Renal cortex interstitium (tissue), 11 donors: ENCODE data around the gene L2HGDH. TPM values are rescaled to one million over a fixed set of nuclear protein-coding genes. Genes with fewer than 3 reads are reported as not detected.
"Not testable (repeated sequence)": the region's sequence is repeated elsewhere in the genome, so short reads cannot be mapped to it uniquely, and the experiment has no call there.

Source experiments
- DNase-seq, 11 donors: peaks; one replicate each; pipeline ENCODE4 v3.0.0-alpha.2; 2013; ENCODE audit warnings: low read depth in 9 of 11, low spot score in 4 of 11; ENCODE audit errors: extremely low read depth in 1 of 11
- polyA plus RNA-seq, 3 donors: library from polyadenylated mRNA; unstranded; fragments of 120-200 nt; gene quantifications; one replicate each; pipeline ENCODE4 v1.2.1, GENCODE V29; 2013; ENCODE audit not compliant: insufficient read length in 3 of 3

Gene L2HGDH
- polyA plus RNA-seq, 3 donors: 9.7 to 11.2 (median 10.2) TPM

DNA sequence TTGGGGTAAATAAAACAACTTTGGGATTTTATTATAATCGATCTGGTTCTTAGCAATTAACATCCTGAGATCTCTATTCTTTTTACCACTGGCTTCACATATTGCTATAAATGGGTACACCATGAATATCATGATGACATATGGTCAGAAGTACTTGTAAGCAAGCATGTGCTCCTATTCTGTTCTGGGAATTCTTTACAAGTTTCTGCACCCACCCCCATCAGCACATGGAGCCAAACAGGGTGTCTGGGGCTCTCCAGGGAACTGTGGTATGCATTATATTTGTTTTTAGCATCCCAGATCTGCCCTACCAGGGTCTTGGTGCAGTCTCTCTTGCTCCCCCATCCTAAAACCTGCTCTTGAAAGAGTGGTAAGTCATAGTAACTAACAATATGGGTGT is 31.4 kb upstream of the L2HGDH start:
- DNase-seq: no peak

- DNase-seq: peak in 1 of 11 donors; percentile 54
Measured at GRCh38 chr14:50342221-50343078, 30.4 kb upstream of the L2HGDH start.

GRCh38 chr14:50340963-50341362 is 28.9 kb upstream of the L2HGDH start:
- DNase-seq: no peak

- DNase-seq: no peak
Measured at GRCh38 chr14:50340045-50340444, 28.0 kb upstream of the L2HGDH start.

DNA sequence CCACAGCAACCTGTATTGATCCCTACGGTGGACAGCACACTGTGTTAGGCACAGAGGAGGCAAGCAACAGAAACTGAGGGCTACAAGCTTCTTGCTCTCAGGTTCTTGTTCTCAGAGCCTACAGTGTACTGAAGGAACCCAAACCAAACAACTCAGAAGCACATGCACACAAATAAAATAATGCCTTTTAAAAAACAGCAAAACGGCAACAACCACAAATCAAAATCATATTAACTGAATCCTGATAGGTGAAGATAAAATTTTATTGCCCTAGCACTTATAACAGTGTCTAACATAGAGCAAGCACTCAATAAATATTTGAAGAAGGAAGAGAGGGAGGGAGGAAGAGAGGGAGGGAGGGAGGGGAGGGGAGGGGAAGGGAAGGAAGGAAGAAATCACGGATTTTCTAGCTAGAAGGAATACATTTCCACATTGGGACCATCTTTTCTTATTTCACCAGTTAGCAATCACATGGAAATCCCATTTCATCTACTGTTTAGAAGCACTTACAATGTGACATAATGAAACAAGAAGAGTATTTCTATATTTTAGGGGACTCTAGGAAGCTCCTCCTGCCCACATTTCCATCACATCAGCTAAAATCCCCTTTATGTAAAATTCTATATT is 27.3 kb upstream of the L2HGDH start:
- no peak for DNase-seq

DNA sequence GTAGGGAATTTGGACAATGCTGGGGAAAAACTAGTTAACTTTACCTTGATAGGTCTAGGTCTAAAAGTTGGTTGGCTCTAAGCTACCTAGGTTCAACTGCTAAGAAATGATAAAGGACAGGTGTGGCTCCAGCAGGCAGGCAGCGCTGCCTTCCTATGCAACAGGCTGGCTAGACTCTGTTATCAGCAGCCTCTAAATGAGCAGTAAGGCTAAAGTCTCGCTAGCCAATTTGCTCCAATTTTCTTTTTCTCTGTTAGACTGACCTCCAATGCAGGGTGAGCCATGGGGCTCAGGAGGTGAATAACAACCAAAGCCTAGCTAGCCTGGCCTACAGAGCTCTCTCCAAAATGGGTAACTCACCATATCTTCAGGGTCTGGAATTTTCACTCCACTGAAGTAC is 26.6 kb upstream of the L2HGDH start:
- no peak for DNase-seq

DNA sequence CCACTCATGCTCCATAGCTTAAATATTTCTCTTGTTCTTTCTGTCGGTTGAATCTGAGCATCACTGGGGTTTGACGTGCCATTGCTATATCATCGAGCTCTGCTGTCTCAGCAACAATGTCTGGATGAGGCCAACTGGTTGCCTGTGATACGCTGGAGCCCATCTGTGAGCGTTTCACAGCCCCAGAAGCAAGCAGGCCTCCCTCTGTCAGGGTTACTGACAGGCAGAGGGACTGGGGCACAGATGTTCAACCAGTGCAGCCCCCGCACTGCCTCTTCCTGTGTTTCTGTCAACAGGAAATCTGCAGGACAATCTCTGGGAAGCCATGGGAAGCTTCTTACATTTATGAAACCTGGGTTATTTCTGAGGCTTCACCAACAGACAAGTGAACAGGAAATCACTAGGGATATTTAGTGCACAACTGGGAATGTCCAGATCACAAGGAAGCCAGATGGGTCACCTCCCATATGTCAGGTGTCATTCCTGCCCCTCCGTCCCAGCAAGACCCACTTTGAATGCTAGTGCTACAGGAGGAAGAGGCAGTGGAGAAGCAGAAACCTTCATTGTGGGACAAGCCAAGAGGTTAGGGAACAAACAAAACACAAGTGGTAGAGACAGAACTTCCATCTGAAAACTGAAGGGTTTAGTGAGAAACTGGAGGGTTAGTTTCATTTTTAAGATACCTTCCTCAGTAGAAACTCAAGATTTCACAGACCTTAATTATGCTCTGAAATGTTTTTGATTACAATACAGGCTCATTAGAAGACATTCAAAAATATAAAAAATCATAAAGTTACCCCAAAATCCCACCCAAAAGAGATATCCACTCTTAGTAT is 24.2 kb upstream of the L2HGDH start:
- peak in 2 of 11 donors; percentile 68 to 70 for DNase-seq

DNA sequence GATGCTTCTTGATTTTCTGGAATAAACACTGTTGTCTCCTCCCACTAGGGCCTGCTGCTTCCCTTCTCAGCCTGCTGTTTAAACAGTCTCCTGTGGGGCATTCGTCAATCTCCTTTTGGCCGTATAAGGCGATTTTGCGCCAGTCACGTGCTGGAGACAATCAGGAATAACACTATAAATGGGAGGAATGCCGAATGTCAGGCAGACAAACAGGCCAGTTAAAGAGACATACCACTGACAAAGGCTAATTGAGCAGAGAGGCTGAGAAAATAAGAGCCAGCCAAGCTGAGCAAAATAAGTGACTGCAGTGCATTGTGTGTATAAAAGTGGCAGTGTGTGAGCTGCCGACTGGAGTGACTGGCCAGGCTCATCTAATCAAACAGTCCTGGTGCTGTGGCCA is 23.4 kb upstream of the L2HGDH start:
- DNase-seq: peak in 3 of 11 donors; percentile 51 to 79 (median 71)

GRCh38 chr14:50334211-50334610 is 22.2 kb upstream of the L2HGDH start:
- no peak for DNase-seq

DNA sequence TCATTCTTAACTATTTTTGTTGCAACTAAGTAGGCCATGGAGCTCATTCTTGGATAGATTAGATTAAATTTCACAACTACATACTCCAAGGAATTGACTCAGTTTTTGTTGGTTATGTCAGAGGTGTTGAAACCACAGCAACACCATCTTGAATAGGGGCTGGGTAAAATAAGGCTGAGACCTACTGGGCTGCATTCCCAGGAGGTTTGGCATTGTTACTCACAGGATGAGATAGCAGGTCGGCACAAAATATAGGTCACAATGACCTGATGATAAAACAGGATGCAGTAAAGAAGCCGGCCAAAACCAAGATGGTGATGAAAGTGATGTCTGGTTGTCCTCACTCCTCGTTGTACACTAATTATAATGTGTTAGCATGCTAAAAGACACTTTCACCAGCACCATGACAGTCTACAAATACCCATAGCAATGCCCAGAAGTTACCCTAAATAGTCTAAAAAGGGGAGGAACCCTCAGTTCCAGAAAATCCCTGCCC is 21.0 kb upstream of the L2HGDH start:
- DNase-seq: no peak

GRCh38 chr14:50331596-50331995 is 19.6 kb upstream of the L2HGDH start:
- DNase-seq: no peak

DNA sequence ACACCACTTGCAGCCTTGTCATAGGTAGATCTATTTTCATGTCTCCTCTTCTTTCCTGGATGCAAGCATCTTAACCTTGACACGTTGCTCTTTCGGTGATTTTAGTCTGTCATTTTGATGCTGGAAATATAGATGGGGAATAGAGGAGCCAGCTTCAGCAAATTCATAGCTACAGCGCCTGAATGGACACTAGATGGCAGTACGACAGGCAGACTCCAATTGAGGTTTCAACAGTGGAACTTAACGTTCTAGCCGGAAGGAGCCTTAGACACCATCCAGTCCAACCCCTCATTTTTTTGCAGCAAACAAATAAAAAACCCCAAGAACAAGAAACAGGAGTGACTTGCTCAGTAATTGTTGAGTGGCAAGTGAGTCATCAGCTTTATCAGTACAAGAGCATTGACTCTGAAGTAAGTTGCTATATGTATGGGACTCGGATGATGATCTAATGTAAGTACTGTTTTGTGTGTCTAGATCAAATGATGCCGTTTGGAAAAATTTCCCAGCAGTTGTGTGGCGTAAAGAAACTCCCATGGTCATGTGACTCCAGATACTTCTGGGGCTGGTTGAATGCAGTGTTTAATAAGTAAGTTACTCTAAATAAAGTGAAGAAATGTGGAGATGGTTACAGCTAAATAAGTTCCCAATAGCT is 9.1 kb upstream of the L2HGDH start:
- DNase-seq: peak in 7 of 11 donors; percentile 67 to 85 (median 71)

- no peak for DNase-seq
Measured at GRCh38 chr14:50320283-50320682, 8.3 kb upstream of the L2HGDH start.

GRCh38 chr14:50319721-50320120 is 7.7 kb upstream of the L2HGDH start:
- no peak for DNase-seq

- no peak for DNase-seq
Measured at GRCh38 chr14:50319293-50319692, 7.3 kb upstream of the L2HGDH start.

DNA sequence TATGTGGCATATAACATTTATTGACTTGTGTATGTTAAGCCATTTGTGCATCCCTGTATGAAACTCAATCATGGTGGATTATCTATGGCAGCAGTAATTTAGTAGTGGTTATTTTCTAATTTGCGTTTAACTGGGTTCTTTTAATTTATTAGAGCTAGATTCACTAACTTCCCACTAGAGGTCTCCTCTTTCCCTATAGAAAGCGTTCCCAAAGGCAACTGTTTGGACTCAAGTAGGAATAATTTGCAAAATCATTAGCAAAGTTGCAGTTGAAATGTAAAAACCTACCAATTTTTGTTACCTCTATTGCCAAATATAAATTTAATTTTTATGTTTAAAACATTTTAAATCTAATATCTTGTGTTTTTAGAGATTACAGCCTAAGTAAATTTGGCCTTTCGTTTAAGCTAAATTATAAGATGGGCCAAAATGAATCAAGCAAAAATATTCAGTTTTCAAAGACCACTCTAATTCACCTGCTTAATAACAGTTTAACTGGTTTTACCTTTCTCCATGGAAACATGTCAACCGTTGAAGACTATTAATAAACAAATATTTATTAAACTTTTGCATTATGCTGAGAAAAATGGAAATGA is 6.1 kb upstream of the L2HGDH start:
- DNase-seq: no peak

GRCh38 chr14:50314098-50314497 is 2.1 kb upstream of the L2HGDH start:
- DNase-seq: not testable (repeated sequence)

- DNase-seq: no peak
Measured at GRCh38 chr14:50312734-50313054, 665 bp upstream of the L2HGDH start.
